IPS-15b (cell line): ENCODE data around the gene NLK.
"Not testable (repeated sequence)": the region's sequence is repeated elsewhere in the genome, so short reads cannot be mapped to it uniquely, and the experiment has no call there.

ENCODE experiments used
- H3K27me3 ChIP-seq: one replicate; pipeline ENCODE4 v1.6.1; 2013; ENCODE audit warnings: low read length; ENCODE audit not compliant: control insufficient read depth, insufficient read depth
- H3K36me3 ChIP-seq: one replicate; pipeline ENCODE4 v1.6.1; 2013; ENCODE audit warnings: low read length; ENCODE audit not compliant: control insufficient read depth, insufficient read depth
- H3K4me1 ChIP-seq: one replicate; pipeline ENCODE4 v1.6.1; 2013; ENCODE audit warnings: mild to moderate bottlenecking, low read length; ENCODE audit not compliant: control insufficient read depth, insufficient read depth
- H3K4me3 ChIP-seq: one replicate; pipeline ENCODE4 v1.5.1; 2013; ENCODE audit warnings: low read depth, low read length
- H3K9ac ChIP-seq: one replicate; pipeline ENCODE4 v1.6.1; 2013; ENCODE audit warnings: low read depth, mild to moderate bottlenecking, low read length
- H3K9me3 ChIP-seq: one replicate; pipeline ENCODE4 v1.6.1; 2013; ENCODE audit warnings: mild to moderate bottlenecking, low read length; ENCODE audit not compliant: control insufficient read depth, insufficient read depth

The NLK gene

DNA sequence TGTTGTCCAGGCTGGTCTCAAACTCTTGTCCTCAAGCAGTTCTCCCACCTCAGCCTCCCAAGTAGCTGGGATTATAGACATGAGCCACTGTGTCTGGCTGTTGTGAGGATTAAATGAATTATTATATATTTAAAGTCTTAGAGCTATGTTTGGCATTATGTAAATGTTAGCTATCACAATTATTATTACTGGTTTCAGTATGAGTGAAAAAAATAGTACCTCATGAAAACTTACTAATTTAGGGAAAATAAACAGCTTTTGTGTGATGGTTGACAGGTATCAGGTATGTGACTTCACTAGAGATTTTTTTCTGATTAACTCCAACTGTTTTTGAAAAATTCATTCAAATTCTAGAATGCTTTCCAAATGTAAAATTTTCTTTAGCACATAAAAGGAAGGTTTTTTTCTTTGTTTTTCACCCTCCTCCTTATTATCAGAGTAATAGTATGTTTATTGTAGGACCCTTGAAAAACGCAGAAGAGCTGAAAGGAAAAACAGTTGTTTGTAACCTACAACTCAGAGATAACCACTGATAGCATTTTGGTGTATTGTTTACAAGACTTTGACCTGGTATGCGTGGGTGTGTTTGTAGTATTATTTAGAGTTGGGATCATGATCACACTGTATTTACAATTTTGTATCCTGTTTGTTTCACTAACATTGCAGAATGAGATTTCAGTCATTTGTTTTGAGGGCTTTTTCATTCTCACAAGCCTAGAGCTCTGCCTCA is 13.2 kb downstream of the NLK start:
- Histone ChIP-seq H3K27me3 (no peaks in the 10 kb centered on the region), H3K36me3 (no peaks in the 10 kb centered on the region), H3K9me3 (no peaks in the 10 kb centered on the region), H3K9ac (no peak overlapping the region), H3K4me1 (peaks cover 23% of the 10 kb centered on the region), H3K4me3 (no peak overlapping the region)

DNA sequence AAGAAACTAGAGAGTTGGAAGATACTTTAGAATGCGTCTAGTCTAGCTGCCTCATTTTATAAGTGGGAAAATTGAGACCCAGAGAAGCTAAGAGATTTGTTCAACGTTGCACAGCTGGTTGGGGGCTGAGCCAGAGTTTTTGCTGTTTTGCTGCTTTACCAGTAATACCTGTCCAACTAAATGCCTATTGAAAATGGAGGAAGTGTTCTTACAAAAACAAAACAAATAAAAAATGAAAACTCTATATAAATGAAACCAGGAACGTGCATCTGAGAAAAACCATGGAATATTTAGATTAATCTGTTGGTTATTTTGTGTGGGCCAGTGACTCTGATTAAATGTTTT is 13.8 kb downstream of the NLK start:
- Histone ChIP-seq H3K4me1 (peaks cover 23% of the 10 kb centered on the region), H3K36me3 (no peaks in the 10 kb centered on the region), H3K27me3 (no peaks in the 10 kb centered on the region), H3K4me3 (no peak overlapping the region), H3K9me3 (no peaks in the 10 kb centered on the region), H3K9ac (no peak overlapping the region)

DNA sequence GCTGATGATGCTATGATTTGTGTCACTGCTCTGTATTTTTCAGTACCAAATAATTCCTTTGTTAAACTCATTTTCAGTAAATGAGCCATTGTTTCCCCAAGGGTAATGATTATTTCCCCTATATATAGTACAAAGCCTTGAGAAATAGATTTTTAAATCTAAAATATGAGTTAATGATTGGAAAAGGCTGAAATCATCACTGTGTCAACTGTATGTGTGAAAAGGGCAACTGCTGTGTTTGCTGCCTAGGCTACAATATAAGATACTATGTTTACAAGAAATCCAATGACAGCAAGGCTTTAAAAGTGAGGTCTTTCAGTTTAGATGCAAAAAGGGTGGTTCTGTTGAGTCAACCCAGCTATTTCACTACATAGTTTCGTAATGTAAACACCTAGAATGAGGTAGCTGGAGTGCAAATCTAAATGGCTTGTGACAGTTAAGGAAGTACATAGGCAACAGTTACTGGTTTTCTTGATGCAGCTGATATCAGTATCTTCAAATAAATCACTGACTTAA is 15.3 kb downstream of the NLK start:
- peaks cover 23% of the 10 kb centered on the region for H3K4me1 ChIP-seq
- no peaks in the 10 kb centered on the region for H3K9me3 ChIP-seq
- H3K9ac ChIP-seq = no peak overlapping the region
- no peak overlapping the region for H3K4me3 ChIP-seq
- no peaks in the 10 kb centered on the region for H3K27me3 ChIP-seq
- H3K36me3 ChIP-seq = no peaks in the 10 kb centered on the region

DNA sequence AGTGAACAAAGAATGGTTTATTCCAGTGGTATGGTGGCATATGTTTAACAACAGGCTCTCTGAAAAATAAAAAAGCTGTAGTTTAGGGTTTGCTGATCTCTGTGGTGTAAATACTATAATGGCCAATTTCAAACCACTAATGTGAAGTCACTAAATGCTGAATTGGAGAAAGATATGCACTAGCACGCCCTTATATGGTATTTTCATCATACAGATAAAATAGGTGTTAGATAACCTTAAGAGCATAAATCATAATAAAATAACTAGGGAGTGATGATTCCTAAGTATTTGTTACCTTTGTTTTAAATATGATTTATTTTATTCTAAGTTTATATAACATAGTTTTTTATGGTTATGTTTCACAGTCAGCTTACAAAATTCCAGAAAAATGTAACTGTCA is 17.2 kb downstream of the NLK start:
- Histone ChIP-seq H3K36me3 (no peaks in the 10 kb centered on the region), H3K9ac (no peak overlapping the region), H3K4me3 (no peak overlapping the region), H3K9me3 (no peaks in the 10 kb centered on the region), H3K27me3 (no peaks in the 10 kb centered on the region), H3K4me1 (peaks cover 9% of the 10 kb centered on the region)

DNA sequence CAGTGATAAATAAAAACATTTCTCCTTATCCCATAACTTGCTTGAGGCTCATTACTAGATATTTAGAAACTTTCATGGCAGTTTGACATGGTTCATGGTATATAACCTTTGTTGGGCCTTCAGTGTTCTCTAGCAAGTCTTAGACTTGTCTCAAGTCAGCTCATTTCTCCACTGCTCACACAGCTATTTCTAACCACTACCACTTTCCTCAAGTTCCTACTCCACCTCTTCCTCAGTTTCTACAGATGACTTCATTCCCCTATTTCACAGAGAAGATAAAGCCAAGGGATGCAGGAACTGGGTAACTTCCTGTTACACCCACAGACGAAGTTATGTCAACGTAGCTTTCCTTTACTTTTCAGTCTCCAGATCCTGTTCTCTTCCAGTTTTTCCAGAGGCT is 23.2 kb downstream of the NLK start:
- no peak overlapping the region for H3K9ac ChIP-seq
- no peaks in the 10 kb centered on the region for H3K36me3 ChIP-seq
- H3K27me3 ChIP-seq = no peaks in the 10 kb centered on the region
- no peak overlapping the region for H3K4me3 ChIP-seq
- peaks cover 4% of the 10 kb centered on the region for H3K4me1 ChIP-seq
- H3K9me3 ChIP-seq = no peaks in the 10 kb centered on the region

DNA sequence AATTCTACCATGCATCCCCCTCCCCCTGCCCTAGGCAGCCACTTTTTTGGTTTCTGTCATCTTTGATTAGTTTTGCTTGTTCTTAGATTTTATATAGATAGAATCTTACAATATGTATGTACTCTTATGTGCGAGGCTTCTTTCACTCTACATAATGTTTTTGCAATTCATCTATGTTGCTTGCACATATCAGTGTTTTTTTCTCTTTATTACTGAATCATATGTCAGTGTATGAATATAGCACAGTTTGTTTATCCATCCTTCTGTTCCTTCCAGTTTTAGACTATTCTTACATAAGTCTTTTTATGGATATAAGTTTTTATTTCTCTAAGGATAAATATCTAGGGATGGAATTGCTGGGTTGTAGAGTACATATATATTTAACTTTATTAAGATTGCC is 26.6 kb downstream of the NLK start:
- Histone ChIP-seq H3K9me3 (no peaks in the 10 kb centered on the region), H3K4me3 (no peak overlapping the region), H3K36me3 (no peaks in the 10 kb centered on the region), H3K4me1 (peaks cover 9% of the 10 kb centered on the region), H3K27me3 (no peaks in the 10 kb centered on the region), H3K9ac (no peak overlapping the region)

DNA sequence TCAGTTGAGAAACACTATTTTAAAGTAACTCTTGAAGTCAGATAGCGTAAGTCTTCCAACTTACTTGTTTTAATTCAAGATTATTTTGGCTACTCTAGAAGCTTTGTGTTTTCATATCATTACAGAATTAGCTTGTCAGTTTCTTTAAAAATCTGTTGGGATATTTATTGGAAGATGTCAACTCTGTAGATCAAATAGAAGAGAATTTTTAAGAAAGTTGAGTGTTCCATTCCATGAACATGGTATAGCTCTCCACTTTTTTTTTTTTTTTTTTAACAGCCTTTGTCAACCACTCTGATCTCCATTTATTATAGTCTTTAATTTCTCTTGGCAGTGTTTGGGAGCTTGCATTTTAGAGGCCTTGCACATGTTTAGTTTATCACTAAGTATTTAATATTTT is 28.7 kb downstream of the NLK start:
- Histone ChIP-seq H3K36me3 (no peaks in the 10 kb centered on the region), H3K27me3 (no peaks in the 10 kb centered on the region), H3K4me3 (no peak overlapping the region), H3K9me3 (no peaks in the 10 kb centered on the region), H3K9ac (no peak overlapping the region), H3K4me1 (peaks cover 5% of the 10 kb centered on the region)

DNA sequence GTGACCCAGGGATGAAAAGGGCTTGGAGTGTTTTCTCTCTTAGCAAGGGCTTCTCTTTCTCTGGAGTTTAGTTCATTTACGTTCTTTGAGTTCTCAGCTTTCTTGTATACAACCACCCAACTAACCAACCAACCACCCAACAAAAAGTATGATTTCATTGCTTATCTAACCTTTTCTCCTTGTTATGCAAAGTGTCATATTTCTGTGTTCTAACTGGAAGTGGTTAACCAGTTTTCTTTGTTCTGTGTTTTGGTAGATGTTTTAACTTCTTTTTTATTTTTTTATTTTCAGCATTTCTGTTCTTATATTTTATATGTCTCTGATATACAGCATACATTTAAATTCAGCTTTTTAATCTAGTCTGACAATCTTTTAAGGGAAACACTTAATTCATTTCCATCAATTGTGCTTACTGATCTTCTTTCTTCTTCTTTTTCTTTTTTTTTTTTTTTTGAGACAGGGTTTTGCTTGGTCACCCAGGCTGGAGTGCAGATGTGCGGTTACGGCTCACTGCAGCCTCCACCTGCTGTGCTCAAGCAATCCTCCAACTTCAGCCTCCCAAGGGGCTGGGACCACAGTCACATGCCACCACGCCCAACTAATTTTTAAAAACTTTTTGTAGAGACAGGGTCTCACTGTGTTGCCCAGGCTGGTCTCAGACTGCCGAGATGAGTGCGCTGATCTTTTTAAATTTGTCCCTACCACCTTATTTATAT is 29.6 kb downstream of the NLK start:
- no peak overlapping the region for H3K4me3 ChIP-seq
- no peaks in the 10 kb centered on the region for H3K9me3 ChIP-seq
- no peaks in the 10 kb centered on the region for H3K36me3 ChIP-seq
- peaks cover 5% of the 10 kb centered on the region for H3K4me1 ChIP-seq
- no peak overlapping the region for H3K9ac ChIP-seq
- no peaks in the 10 kb centered on the region for H3K27me3 ChIP-seq

DNA sequence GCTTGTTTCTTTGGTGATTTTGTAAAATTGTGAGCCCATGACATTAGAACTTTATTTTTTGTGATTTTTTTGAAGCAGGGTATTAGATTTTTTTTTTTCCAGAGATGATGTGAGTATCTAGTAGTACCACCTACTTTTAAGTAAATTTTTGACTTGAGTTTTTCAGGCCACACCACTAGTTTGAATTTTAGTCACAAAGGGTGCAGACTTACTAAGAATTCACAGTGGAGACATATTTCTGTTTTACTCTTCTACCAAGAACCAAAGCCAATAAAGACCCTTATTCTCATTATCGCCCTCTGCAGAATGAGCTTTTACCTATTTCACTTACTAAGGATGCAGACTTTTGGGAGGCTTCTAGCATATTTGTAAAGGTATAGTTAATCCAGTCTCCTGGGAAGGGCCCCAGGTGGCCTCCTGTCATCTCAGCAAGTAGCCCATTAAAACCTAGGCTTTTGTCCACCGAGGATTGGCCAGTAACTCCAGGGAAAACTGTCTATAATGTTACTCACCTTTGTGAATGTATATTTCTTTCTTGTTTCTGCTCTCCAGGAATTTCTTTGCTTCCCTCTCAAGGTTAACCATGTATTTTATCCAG is 30.6 kb downstream of the NLK start:
- H3K4me1 ChIP-seq = peaks cover 5% of the 10 kb centered on the region

DNA sequence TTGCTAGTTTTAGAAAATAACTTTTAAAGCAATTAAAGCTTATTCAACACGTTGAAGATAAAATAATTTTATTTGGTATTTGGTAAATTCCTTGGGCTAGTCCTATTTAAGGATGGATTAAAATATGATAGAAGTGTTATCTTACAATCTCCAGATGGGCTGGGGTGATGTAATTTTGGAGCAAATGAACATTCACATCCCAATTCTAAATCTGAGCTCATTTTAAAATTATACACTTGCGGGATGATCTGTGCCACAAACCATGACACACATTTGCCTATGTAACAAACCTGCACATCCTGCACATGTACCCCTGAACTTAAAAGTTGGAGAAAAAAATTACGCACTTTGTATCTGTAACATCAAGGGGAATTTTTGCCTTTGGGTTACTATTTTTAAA is 31.5 kb downstream of the NLK start:
- H3K9ac ChIP-seq = no peak overlapping the region
- no peaks in the 10 kb centered on the region for H3K27me3 ChIP-seq
- no peaks in the 10 kb centered on the region for H3K9me3 ChIP-seq
- H3K4me1 ChIP-seq = peaks cover 5% of the 10 kb centered on the region
- no peaks in the 10 kb centered on the region for H3K36me3 ChIP-seq
- no peak overlapping the region for H3K4me3 ChIP-seq

More for the DNA sequence above, 30.6 kb downstream of the NLK start:
- Histone ChIP-seq H3K9ac (no peak overlapping the region), H3K9me3 (no peaks in the 10 kb centered on the region), H3K36me3 (no peaks in the 10 kb centered on the region), H3K4me3 (no peak overlapping the region), H3K27me3 (no peaks in the 10 kb centered on the region)

DNA sequence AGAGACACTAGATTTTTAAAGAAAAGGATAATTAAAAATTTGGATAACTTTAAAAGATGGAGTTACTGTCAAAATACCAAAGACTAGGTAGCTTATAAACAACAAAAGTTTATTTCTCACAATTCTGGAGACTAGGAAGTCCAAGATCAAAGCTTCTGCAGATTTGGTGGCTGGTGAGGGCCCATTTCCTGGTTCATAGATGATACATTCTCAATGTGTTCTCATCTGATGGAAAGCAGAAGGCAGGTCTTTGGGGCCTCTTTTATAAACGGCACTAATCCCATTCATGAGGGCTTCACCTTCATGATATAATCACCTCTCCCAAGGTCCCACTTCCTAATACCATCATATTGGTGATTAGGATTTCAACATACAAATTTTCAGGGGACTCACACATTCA is 33.7 kb downstream of the NLK start:
- H3K36me3 ChIP-seq = no peaks in the 10 kb centered on the region
- H3K4me1 ChIP-seq = peaks cover 5% of the 10 kb centered on the region
- no peaks in the 10 kb centered on the region for H3K27me3 ChIP-seq
- no peaks in the 10 kb centered on the region for H3K9me3 ChIP-seq
- H3K4me3 ChIP-seq = no peak overlapping the region
- no peak overlapping the region for H3K9ac ChIP-seq

DNA sequence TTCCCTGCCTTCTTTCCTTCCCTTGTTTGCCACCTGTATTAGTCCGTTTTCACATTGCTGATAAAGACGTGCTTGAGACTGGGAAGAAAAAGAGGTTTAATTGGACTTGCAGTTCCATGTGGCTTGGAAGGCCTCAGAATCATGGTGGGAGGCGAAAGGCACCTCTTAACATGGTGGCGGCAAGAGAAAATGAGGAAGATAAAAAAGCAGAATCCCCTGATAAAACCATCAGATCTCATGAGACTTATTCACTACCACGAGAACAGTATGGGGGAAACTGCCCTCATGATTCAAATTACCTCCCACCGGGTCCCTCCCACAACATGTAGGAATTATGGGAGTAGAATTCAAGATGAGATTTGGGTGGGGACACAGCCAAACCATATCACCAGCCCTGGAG is 34.7 kb downstream of the NLK start:
- peaks cover 10% of the 10 kb centered on the region for H3K4me1 ChIP-seq
- H3K9ac ChIP-seq = not testable (repeated sequence)

More for the DNA sequence above, 34.7 kb downstream of the NLK start:
- H3K36me3 ChIP-seq, H3K27me3 ChIP-seq, H3K4me3 ChIP-seq, H3K9me3 ChIP-seq: not testable (repeated sequence)
